DMS153 (cell line): Measurements from ENCODE around the gene HES6.
"Not testable (repeated sequence)": the region's sequence is repeated elsewhere in the genome, so short reads cannot be mapped to it uniquely, and the experiment has no call there.

Source experiments
- DNase-seq: peaks from one replicate; lab custom pipeline; 2025; lab: John Stamatoyannopoulos, UW

HES6 gene

GRCh38 chr2:238239863-238240756 lies at the start of gene HES6:
HES6 (minus strand) TSS chr2:238240038; CDS start chr2:238239905, 133 bp downstream.
- DNase-seq = peak; percentile 91

GRCh38 chr2:238289574-238289973 lies 49.7 kb upstream of the HES6 start:
- no peak for DNase-seq

- DNase-seq = peak; percentile 99
These were observed 49.1 kb upstream of the HES6 start for GRCh38 chr2:238288650-238289573.

- DNase-seq = peak; percentile 52
These were observed 48.2 kb upstream of the HES6 start, which contains the start of gene PER2 for GRCh38 chr2:238287737-238288649. PER2 (minus strand) TSS chr2:238288610; CDS start chr2:238277936, 10,674 bp downstream.

GRCh38 chr2:238286987-238287736 lies 47.3 kb upstream of the HES6 start:
- DNase-seq = no peak

- DNase-seq = peak; percentile 59
These were observed 46.7 kb upstream of the HES6 start for GRCh38 chr2:238286551-238286950.

GRCh38 chr2:238286095-238286494 lies 46.3 kb upstream of the HES6 start:
- DNase-seq = no peak

GRCh38 chr2:238285653-238286082 lies 45.8 kb upstream of the HES6 start:
- peak; percentile 93 for DNase-seq

GRCh38 chr2:238284802-238285515 lies 45.1 kb upstream of the HES6 start:
- no peak for DNase-seq

GRCh38 chr2:238282861-238283738 lies 43.3 kb upstream of the HES6 start:
- no peak for DNase-seq

- no peak for DNase-seq
These were observed 42.1 kb upstream of the HES6 start for GRCh38 chr2:238281826-238282480.

- no peak for DNase-seq
These were observed 40.4 kb upstream of the HES6 start for GRCh38 chr2:238280083-238280825.

GRCh38 chr2:238279324-238279682 lies 39.5 kb upstream of the HES6 start:
- no peak for DNase-seq

- no peak for DNase-seq
These were observed 38.9 kb upstream of the HES6 start for GRCh38 chr2:238278626-238279323.

GRCh38 chr2:238277695-238278094 lies 37.9 kb upstream of the HES6 start:
- DNase-seq = no peak

GRCh38 chr2:238274152-238274865 lies 34.5 kb upstream of the HES6 start:
- no peak for DNase-seq

GRCh38 chr2:238273433-238273832 lies 33.6 kb upstream of the HES6 start:
- not testable (repeated sequence) for DNase-seq
